Measurements from ENCODE around the gene CFAP46. TPM values are rescaled to one million over a fixed set of nuclear protein-coding genes. Genes with fewer than 3 reads are reported as not detected.

Gene CFAP46
- total and polyA plus RNA-seq, 2 of the 4 experiments (the other 2 are of a cell fraction) = 1.3 to 1.8 TPM

DNA sequence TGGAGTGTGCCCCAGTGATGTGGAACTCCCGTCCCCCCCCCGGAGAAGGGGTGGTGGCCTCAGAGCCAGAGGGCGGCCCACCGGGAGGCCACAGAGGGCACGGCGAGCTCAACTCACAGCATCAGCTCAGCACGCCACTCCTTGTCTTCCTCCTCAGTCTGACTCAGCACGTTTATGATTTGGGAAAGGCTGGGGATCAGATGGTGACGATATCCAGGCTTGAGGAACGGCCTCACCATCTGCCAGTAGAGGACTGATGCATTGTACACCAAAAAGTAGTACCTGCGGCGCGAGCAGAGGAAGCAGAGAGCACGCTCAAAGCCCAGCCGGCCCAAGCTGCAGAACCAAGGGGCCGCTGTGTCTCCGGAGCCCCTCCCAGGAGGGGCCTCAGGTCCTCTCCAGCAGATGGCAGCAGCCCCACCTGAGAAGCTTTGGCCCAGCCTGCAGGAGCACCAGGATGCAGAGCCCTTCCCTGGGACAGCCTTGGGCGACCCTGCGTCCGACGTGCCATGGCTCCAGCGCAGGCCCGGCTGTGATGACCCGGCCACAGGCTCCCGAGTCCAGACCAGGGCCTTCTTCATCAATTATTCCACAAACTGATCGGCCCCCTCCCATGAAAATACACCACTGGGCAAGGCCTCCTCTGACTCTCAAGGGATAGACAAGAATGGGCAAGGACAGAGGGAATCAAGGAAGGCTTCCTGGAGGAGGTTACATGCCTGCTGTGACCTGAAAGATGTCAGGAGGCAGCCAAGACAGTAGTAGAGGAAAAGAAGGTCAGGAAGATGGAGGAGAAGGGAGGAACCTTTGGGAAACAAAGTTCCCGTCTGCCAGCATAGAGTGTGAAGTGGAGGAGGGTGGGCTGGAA, 3.7 kb downstream of the CFAP46 start:
- Histone ChIP-seq H2BK15ac (ENCODE audit: low read depth, low read length) (no peak overlapping the region), H2AK5ac (ENCODE audit: low read depth, low read length) (no peak overlapping the region), H3K9ac (ENCODE audit: low read depth, low read length) (no peak overlapping the region), H3K9me3 (ENCODE audit: control insufficient read depth, insufficient read depth, low read length) (no peaks in the 10 kb centered on the region), H3K14ac (replicated peaks; ENCODE audit: low read depth, low read length) (no peak overlapping the region), H4K5ac (ENCODE audit: low read depth, low read length) (no peak overlapping the region), H3K4ac (ENCODE audit: low read depth, low read length) (no peak overlapping the region), H2BK5ac (ENCODE audit: low read depth, low read length, poor library complexity, severe bottlenecking) (no peak overlapping the region), H2AFZ (replicated peaks; ENCODE audit: low read length, poor library complexity) (no peak overlapping the region), H4K20me1 (ENCODE audit: insufficient read depth, low read length) (no peaks in the 10 kb centered on the region), H3K27ac (ENCODE audit: insufficient read depth, low read length) (no peak overlapping the region), H2BK20ac (ENCODE audit: low read depth, low read length) (no peak overlapping the region), H2AK9ac (replicated peaks; ENCODE audit: low read depth, low read length, poor library complexity) (no peak overlapping the region), H3K9me1 (ENCODE audit: insufficient read depth, low read length) (no peaks in the 10 kb centered on the region), H3K23ac (ENCODE audit: low read depth, low read length) (no peak overlapping the region), H3K79me1 (ENCODE audit: low read depth in 1 of 2, low read length in 2 of 2) (no peaks in the 10 kb centered on the region), H3K27me3 (ENCODE audit: control insufficient read depth, insufficient read depth, low read length) (peaks cover 4% of the 10 kb centered on the region; the same call in 1 of the 2 replicates), H2BK120ac (ENCODE audit: low read depth, low read length) (no peak overlapping the region), H3K4me1 (ENCODE audit: control insufficient read depth, insufficient read depth, low read length) (peaks cover 3% of the 10 kb centered on the region; the same call in 1 of the 2 replicates), H3K56ac (ENCODE audit: extremely low read depth, insufficient read depth, low read length) (no peak overlapping the region), H3K4me3 (ENCODE audit: insufficient read depth, low read depth, low read length) (no peak overlapping the region), H3K4me2 (ENCODE audit: low read depth, low read length) (no peak overlapping the region), H4K8ac (ENCODE audit: low read depth in 2 of 2, low read length in 2 of 2) (no peak overlapping the region), H3K36me3 (ENCODE audit: control insufficient read depth, insufficient read depth, low read length) (no peaks in the 10 kb centered on the region), H4K91ac (ENCODE audit: insufficient read depth, low read depth, low read length) (no peak overlapping the region), H3K18ac (ENCODE audit: low read depth, low read length) (no peak overlapping the region)
- ChIA-PET CTCF (no interaction called here), POLR2A (ENCODE audit: unreplicated experiment) (no interaction called here)
- no TSS peak for BruUV-seq (replicated peaks)
- TF ChIP-seq CTCF (conservative IDR thresholded peaks at IDR 0.05; ENCODE audit: low read depth, low read length) (peak; percentile 22; the same call in 1 of the 2 replicates), CEBPB (IDR thresholded peaks at IDR 0.05; ENCODE audit: low read depth, low read length) (no peak)
- no peak for ATAC-seq (ENCODE audit: low read depth)
- intact Hi-C loops (cut with micrococcal nuclease) (no loop called here), in situ Hi-C loops (cut with MboI; ENCODE audit: low sequenced_read_pairs) (no loop called here), dilution Hi-C loops (cut with HindIII; ENCODE audit: low sequenced_read_pairs, unreplicated experiment) (no loop called here)
- 54% methylated on average over 7 of the region's 27 CpGs; no CpG with 5 or more reads in 1 of the 2 experiments for WGBS, 2 experiments (ENCODE audit: extremely low coverage in 2 of 2, insufficient read length in 1 of 2)
- DNase-seq = no peak
